Measurements from ENCODE around the gene TLR3.

Gene TLR3

GRCh38 chr4:186088523-186088922 is 19.6 kb downstream of the TLR3 start:
- H3K4me3 ChIP-seq (ENCODE audit: insufficient read depth, low read length, poor library complexity, severe bottlenecking), result no peak overlapping the region
- no peaks in the 10 kb centered on the region for H3K9me3 ChIP-seq (ENCODE audit: insufficient read depth, low read length)
- H3K27ac ChIP-seq (ENCODE audit: low read depth, low read length), result no peak overlapping the region
- H2AFZ ChIP-seq (ENCODE audit: low read depth, low read length, severe bottlenecking), result no peak overlapping the region
- H3K9ac ChIP-seq (ENCODE audit: low read length), result no peak overlapping the region
- no peak for TF ChIP-seq EZH2phosphoT487 (conservative IDR thresholded peaks at IDR 0.05; ENCODE audit: low read length)
- TF ChIP-seq, protein P1, sequence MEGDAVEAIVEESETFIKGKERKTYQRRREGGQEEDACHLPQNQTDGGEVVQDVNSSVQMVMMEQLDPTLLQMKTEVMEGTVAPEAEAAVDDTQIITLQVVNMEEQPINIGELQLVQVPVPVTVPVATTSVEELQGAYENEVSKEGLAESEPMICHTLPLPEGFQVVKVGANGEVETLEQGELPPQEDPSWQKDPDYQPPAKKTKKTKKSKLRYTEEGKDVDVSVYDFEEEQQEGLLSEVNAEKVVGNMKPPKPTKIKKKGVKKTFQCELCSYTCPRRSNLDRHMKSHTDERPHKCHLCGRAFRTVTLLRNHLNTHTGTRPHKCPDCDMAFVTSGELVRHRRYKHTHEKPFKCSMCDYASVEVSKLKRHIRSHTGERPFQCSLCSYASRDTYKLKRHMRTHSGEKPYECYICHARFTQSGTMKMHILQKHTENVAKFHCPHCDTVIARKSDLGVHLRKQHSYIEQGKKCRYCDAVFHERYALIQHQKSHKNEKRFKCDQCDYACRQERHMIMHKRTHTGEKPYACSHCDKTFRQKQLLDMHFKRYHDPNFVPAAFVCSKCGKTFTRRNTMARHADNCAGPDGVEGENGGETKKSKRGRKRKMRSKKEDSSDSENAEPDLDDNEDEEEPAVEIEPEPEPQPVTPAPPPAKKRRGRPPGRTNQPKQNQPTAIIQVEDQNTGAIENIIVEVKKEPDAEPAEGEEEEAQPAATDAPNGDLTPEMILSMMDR (IDR thresholded peaks at IDR 0.05; ENCODE audit: insufficient read depth, low read length, poor library complexity, severe bottlenecking), result no peak
- H4K20me1 ChIP-seq (ENCODE audit: low read depth, low read length), result no peaks in the 10 kb centered on the region
- H3K9me2 ChIP-seq (replicated peaks; ENCODE audit: insufficient read depth, low read length), result no peaks in the 10 kb centered on the region
- no peaks in the 10 kb centered on the region for H3K79me2 ChIP-seq (ENCODE audit: insufficient read depth, low read length)
- no peaks in the 10 kb centered on the region for H3K27me3 ChIP-seq (ENCODE audit: low read length)
- H3F3A ChIP-seq (ENCODE audit: insufficient read depth), result no peaks in the 10 kb centered on the region
- H3K4me2 ChIP-seq (ENCODE audit: low read depth, low read length, poor library complexity, severe bottlenecking), result no peak overlapping the region
- no peaks in the 10 kb centered on the region for H3K36me3 ChIP-seq (ENCODE audit: low read length)

- Histone ChIP-seq H3K9me2 (replicated peaks; ENCODE audit: insufficient read depth, low read length) (no peaks in the 10 kb centered on the region), H3K27me3 (ENCODE audit: low read length) (no peaks in the 10 kb centered on the region)
These were observed 23.3 kb downstream of the TLR3 start for GRCh38 chr4:186092296-186092695.

GRCh38 chr4:186095406-186095805 is 26.4 kb downstream of the TLR3 start:
- TF ChIP-seq EZH2phosphoT487 (conservative IDR thresholded peaks at IDR 0.05; ENCODE audit: low read length), result no peak
- TF ChIP-seq, protein P1 (IDR thresholded peaks at IDR 0.05; ENCODE audit: insufficient read depth, low read length, poor library complexity, severe bottlenecking), result no peak
- no peaks in the 10 kb centered on the region for H3K9me2 ChIP-seq (replicated peaks; ENCODE audit: insufficient read depth, low read length)
- H4K20me1 ChIP-seq (ENCODE audit: low read depth, low read length), result no peaks in the 10 kb centered on the region
- H3K9me3 ChIP-seq (ENCODE audit: insufficient read depth, low read length), result no peaks in the 10 kb centered on the region
- H3K27ac ChIP-seq (ENCODE audit: low read depth, low read length), result no peak overlapping the region
- H3F3A ChIP-seq (ENCODE audit: insufficient read depth), result no peaks in the 10 kb centered on the region
- no peak overlapping the region for H3K4me3 ChIP-seq (ENCODE audit: insufficient read depth, low read length, poor library complexity, severe bottlenecking)
- no peaks in the 10 kb centered on the region for H3K27me3 ChIP-seq (ENCODE audit: low read length)
- no peak overlapping the region for H2AFZ ChIP-seq (ENCODE audit: low read depth, low read length, severe bottlenecking)
- no peak overlapping the region for H3K9ac ChIP-seq (ENCODE audit: low read length)
- no peaks in the 10 kb centered on the region for H3K79me2 ChIP-seq (ENCODE audit: insufficient read depth, low read length)
- H3K4me2 ChIP-seq (ENCODE audit: low read depth, low read length, poor library complexity, severe bottlenecking), result no peak overlapping the region
- no peaks in the 10 kb centered on the region for H3K36me3 ChIP-seq (ENCODE audit: low read length)

More at GRCh38 chr4:186092296-186092695, 23.3 kb downstream of the TLR3 start:
- Histone ChIP-seq H3F3A (ENCODE audit: insufficient read depth) (no peaks in the 10 kb centered on the region), H3K9me3 (ENCODE audit: insufficient read depth, low read length) (no peaks in the 10 kb centered on the region), H3K36me3 (ENCODE audit: low read length) (no peaks in the 10 kb centered on the region), H3K4me2 (ENCODE audit: low read depth, low read length, poor library complexity, severe bottlenecking) (no peak overlapping the region), H3K4me3 (ENCODE audit: insufficient read depth, low read length, poor library complexity, severe bottlenecking) (no peak overlapping the region), H2AFZ (ENCODE audit: low read depth, low read length, severe bottlenecking) (no peak overlapping the region), H3K27ac (ENCODE audit: low read depth, low read length) (no peak overlapping the region), H3K9ac (ENCODE audit: low read length) (no peak overlapping the region), H4K20me1 (ENCODE audit: low read depth, low read length) (no peaks in the 10 kb centered on the region), H3K79me2 (ENCODE audit: insufficient read depth, low read length) (no peaks in the 10 kb centered on the region)
- no peak for TF ChIP-seq EZH2phosphoT487 (conservative IDR thresholded peaks at IDR 0.05; ENCODE audit: low read length)
- TF ChIP-seq, protein P1 (IDR thresholded peaks at IDR 0.05; ENCODE audit: insufficient read depth, low read length, poor library complexity, severe bottlenecking), result no peak
